Measurements from ENCODE around the gene ACOXL. TPM values are rescaled to one million over a fixed set of nuclear protein-coding genes. Genes with fewer than 3 reads are reported as not detected.
A peak's percentile ranks its signal among the peaks of the same experiment; 100 is the strongest.
"Not testable (repeated sequence)": the region's sequence is repeated elsewhere in the genome, so short reads cannot be mapped to it uniquely, and the experiment has no call there.

Gene ACOXL
- total RNA-seq, 8 experiments from 2014 or later = 0.15 to 0.59 (median 0.20) TPM

GRCh38 chr2:110852541-110853263 lies 120.3 kb downstream of the ACOXL start:
- no peak for ATAC-seq (replicated peaks in 6 of 8)
- in situ Hi-C loops (cut with MboI; ENCODE audit: low pct_unique_long_range_greater_than_20kb in 2 of 9, low sequenced_read_pairs in 9 of 9, unreplicated experiment in 9 of 9) = no loop called here

GRCh38 chr2:110853516-110853915 lies 121.1 kb downstream of the ACOXL start:
- H3K4me3 ChIP-seq = no peak overlapping the region
- H3K27ac ChIP-seq = no peak overlapping the region
- in situ Hi-C loops (cut with MboI; ENCODE audit: low pct_unique_long_range_greater_than_20kb in 2 of 9, low sequenced_read_pairs in 9 of 9, unreplicated experiment in 9 of 9) = no loop called here
- 0 to 57% (median 33%) methylated on average over 1 to 5 of the region's 5 CpGs for WGBS, 10 experiments
- peaks cover 3 to 4% of the 10 kb centered on the region in 2 donors for H3K4me1 ChIP-seq (replicated peaks in 1 of 2)
- ATAC-seq (replicated peaks in 6 of 8) = peak in 4 of 8 experiments; percentile 32 to 82 (median 75)

More at GRCh38 chr2:110852541-110853263, 120.3 kb downstream of the ACOXL start:
- Histone ChIP-seq H3K4me3 (no peak overlapping the region), H3K27ac (no peak overlapping the region), H3K4me1 (replicated peaks in 1 of 2) (no peaks in the 10 kb centered on the region)
- 38 to 96% (median 82%) methylated on average over 1 to 6 of the region's 8 CpGs; no CpG with 5 or more reads in 4 of the 10 experiments for WGBS, 10 experiments

DNA sequence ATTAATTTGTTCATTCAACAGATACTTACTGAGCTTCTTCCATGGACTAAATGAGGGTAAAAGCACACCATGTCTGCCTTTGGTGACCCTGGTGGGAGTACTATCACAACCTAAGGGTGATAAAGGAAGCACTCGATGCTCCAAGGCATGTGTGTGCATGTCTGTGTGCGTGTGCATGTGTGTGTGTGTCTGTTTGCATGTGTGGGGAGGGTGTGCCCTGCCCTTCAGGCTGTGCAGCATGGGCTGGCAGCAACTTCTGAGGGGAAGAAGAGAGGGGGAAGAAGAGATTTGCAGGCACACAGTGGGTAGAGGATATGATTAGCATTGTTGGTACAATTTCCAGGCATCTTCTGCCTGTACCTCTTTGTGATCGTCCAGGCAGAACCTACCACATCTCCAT lies 121.6 kb downstream of the ACOXL start:
- peak in 3 of 8 experiments; percentile 61 to 77 (median 69) for ATAC-seq (replicated peaks in 6 of 8)
- in situ Hi-C loops (cut with MboI; ENCODE audit: low pct_unique_long_range_greater_than_20kb in 2 of 9, low sequenced_read_pairs in 9 of 9, unreplicated experiment in 9 of 9) = no loop called here
- 33 to 100% (median 80%) methylated on average over 1 to 2 of the region's 3 CpGs; no CpG with 5 or more reads in 5 of the 10 experiments for WGBS, 10 experiments
- no peak overlapping the region for H3K27ac ChIP-seq
- no peak overlapping the region for H3K4me3 ChIP-seq
- peaks cover 7 to 9% of the 10 kb centered on the region in 2 donors for H3K4me1 ChIP-seq (replicated peaks in 1 of 2)

GRCh38 chr2:110854355-110855081 lies 122.1 kb downstream of the ACOXL start:
- in situ Hi-C loops (cut with MboI; ENCODE audit: low pct_unique_long_range_greater_than_20kb in 2 of 9, low sequenced_read_pairs in 9 of 9, unreplicated experiment in 9 of 9) = no loop called here
- peak in 3 of 8 experiments; percentile 73 to 88 (median 83) for ATAC-seq (replicated peaks in 6 of 8)
- Histone ChIP-seq H3K27ac (no peak overlapping the region), H3K4me1 (replicated peaks in 1 of 2) (peaks cover 13 to 14% of the 10 kb centered on the region in 2 donors), H3K4me3 (no peak overlapping the region)

- H3K4me1 ChIP-seq (replicated peaks in 1 of 2) = peaks cover 17 to 19% of the 10 kb centered on the region in 2 donors
- in situ Hi-C loops (cut with MboI; ENCODE audit: low pct_unique_long_range_greater_than_20kb in 2 of 9, low sequenced_read_pairs in 9 of 9, unreplicated experiment in 9 of 9); ATAC-seq (replicated peaks in 6 of 8); H3K4me3 ChIP-seq; H3K27ac ChIP-seq: not testable (repeated sequence)
- 17 to 100% (median 72%) methylated on average over 2 to 7 of the region's 7 CpGs; no CpG with 5 or more reads in 1 of the 10 experiments for whole genome bisulfite sequencing, 10 experiments
Measured at GRCh38 chr2:110855841-110856240, 123.5 kb downstream of the ACOXL start.

DNA sequence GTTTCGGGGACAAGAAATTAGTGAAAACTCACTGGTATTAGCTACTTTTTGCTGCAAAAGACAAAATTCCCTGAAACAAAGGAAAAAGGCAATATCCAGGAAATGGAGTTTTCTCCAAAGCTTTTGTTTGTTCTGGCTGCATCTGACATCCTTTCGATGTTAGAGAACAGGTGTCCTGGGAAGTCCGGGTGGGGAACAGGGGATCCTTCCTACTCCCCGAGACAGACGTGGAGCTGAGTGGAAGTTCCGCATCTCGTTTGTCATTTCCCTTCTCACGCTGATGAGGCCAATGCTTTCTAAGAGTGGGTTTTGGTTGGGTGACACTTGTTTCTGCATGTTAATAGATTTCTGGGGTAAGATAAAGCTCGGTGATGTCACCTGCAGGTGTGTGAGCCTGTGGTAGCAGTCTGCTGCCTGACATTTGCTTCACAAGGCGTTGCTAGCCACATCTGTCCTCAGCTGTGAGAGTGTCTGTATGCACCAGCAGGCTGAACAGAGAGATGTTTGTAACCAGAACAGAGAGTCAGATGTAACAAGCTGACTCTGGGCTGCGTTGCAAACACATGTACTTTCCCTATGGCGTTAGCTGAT lies 125.9 kb downstream of the ACOXL start:
- Histone ChIP-seq H3K4me3 (no peak overlapping the region), H3K27ac (no peak overlapping the region), H3K4me1 (replicated peaks in 1 of 2) (peaks cover 21 to 34% of the 10 kb centered on the region in 2 donors)
- in situ Hi-C loops (cut with MboI; ENCODE audit: low pct_unique_long_range_greater_than_20kb in 2 of 9, low sequenced_read_pairs in 9 of 9, unreplicated experiment in 9 of 9) = no loop called here
- 9 to 81% (median 55%) methylated on average over 3 to 9 of the region's 12 CpGs; no CpG with 5 or more reads in 1 of the 10 experiments for WGBS, 10 experiments
- ATAC-seq (replicated peaks in 6 of 8) = peak in 5 of 8 experiments; percentile 63 to 81 (median 65)

- H3K27ac ChIP-seq = peak overlapping the region in 1 of 2 donors; percentile 6
- H3K4me1 ChIP-seq (replicated peaks in 1 of 2) = peaks cover 21 to 34% of the 10 kb centered on the region in 2 donors
- 24 to 68% (median 42%) methylated on average over 1 to 11 of the region's 13 CpGs for WGBS, 10 experiments
- H3K4me3 ChIP-seq = no peak overlapping the region
- in situ Hi-C loops (cut with MboI; ENCODE audit: low pct_unique_long_range_greater_than_20kb in 2 of 9, low sequenced_read_pairs in 9 of 9, unreplicated experiment in 9 of 9) = no loop called here
- peak in 5 of 8 experiments; percentile 65 to 85 (median 70) for ATAC-seq (replicated peaks in 6 of 8)
Measured at GRCh38 chr2:110858993-110859701, 126.8 kb downstream of the ACOXL start.

GRCh38 chr2:110860630-110861029 lies 128.3 kb downstream of the ACOXL start:
- H3K4me1 ChIP-seq (replicated peaks in 1 of 2) = peaks cover 27 to 34% of the 10 kb centered on the region in 2 donors
- 19 to 100% (median 54%) methylated on average over 1 to 4 of the region's 8 CpGs; no CpG with 5 or more reads in 2 of the 10 experiments for WGBS, 10 experiments
- ATAC-seq (replicated peaks in 6 of 8) = no peak
- no peak overlapping the region for H3K4me3 ChIP-seq
- H3K27ac ChIP-seq = no peak overlapping the region
- in situ Hi-C loops (cut with MboI; ENCODE audit: low pct_unique_long_range_greater_than_20kb in 2 of 9, low sequenced_read_pairs in 9 of 9, unreplicated experiment in 9 of 9) = no loop called here

DNA sequence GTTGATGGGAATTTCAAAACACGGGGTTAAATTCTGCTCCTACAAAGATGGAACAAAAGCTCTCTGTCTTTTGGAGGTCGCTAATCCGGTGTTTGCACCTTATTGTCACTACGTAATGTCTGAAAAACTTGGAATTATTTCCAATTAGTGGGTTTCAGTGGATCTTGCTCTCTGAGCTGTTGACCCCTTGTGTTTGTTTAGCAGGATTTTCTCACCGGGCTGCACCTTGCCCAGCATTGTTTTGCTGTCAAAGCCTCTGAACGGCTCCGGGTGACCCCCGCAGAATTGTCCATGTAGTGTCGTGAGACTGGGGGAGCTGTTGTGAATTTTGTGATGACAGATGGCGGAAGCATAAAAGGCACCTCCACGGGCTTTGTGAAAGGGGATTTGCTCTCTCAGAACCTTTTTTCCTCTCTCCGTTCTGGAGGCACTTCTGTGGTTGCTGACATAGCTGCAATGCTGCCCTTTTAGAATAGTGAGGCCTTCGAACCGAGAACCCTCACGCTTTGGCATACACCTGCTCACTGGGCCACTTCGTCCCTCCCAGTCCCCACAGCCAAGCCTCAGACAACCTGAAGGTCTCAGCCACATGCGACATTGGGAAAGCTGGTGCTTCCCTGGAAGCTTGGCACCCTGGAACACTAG lies 129.4 kb downstream of the ACOXL start:
- Histone ChIP-seq H3K4me3 (no peak overlapping the region), H3K27ac (no peak overlapping the region), H3K4me1 (replicated peaks in 1 of 2) (peaks cover 37 to 44% of the 10 kb centered on the region in 2 donors)
- WGBS, 10 experiments = 0 to 81% (median 30%) methylated on average over 1 to 11 of the region's 17 CpGs; no CpG with 5 or more reads in 1 of the 10 experiments
- in situ Hi-C loops (cut with MboI; ENCODE audit: low pct_unique_long_range_greater_than_20kb in 2 of 9, low sequenced_read_pairs in 9 of 9, unreplicated experiment in 9 of 9) = no loop called here
- peak in 1 of 8 experiments; percentile 11 for ATAC-seq (replicated peaks in 6 of 8)

GRCh38 chr2:110863726-110864125 lies 131.4 kb downstream of the ACOXL start:
- no peak overlapping the region for H3K27ac ChIP-seq
- ATAC-seq (replicated peaks in 6 of 8) = peak in 2 of 8 experiments; percentile 30 to 34
- in situ Hi-C loops (cut with MboI; ENCODE audit: low pct_unique_long_range_greater_than_20kb in 2 of 9, low sequenced_read_pairs in 9 of 9, unreplicated experiment in 9 of 9) = no loop called here
- 0 to 85% (median 73%) methylated on average over 1 to 2 of the region's 2 CpGs; no CpG with 5 or more reads in 4 of the 10 experiments for WGBS, 10 experiments
- peaks cover 32 to 37% of the 10 kb centered on the region in 2 donors for H3K4me1 ChIP-seq (replicated peaks in 1 of 2)
- H3K4me3 ChIP-seq = no peak overlapping the region

GRCh38 chr2:110864176-110864575 lies 131.8 kb downstream of the ACOXL start:
- no peak for ATAC-seq (replicated peaks in 6 of 8)
- 0 to 100% (median 81%) methylated on average over 1 to 3 of the region's 3 CpGs; no CpG with 5 or more reads in 3 of the 10 experiments for WGBS, 10 experiments
- H3K27ac ChIP-seq = no peak overlapping the region

GRCh38 chr2:110864731-110865130 lies 132.4 kb downstream of the ACOXL start:
- H3K4me1 ChIP-seq (replicated peaks in 1 of 2) = peaks cover 24 to 32% of the 10 kb centered on the region in 2 donors
- H3K27ac ChIP-seq = no peak overlapping the region
- H3K4me3 ChIP-seq = no peak overlapping the region
- in situ Hi-C loops (cut with MboI; ENCODE audit: low pct_unique_long_range_greater_than_20kb in 2 of 9, low sequenced_read_pairs in 9 of 9, unreplicated experiment in 9 of 9) = no loop called here
- WGBS, 10 experiments = 0 to 100% (median 93%) methylated on average over 1 to 5 of the region's 5 CpGs; no CpG with 5 or more reads in 4 of the 10 experiments
- no peak for ATAC-seq (replicated peaks in 6 of 8)

More at GRCh38 chr2:110864176-110864575, 131.8 kb downstream of the ACOXL start:
- in situ Hi-C loops (cut with MboI; ENCODE audit: low pct_unique_long_range_greater_than_20kb in 2 of 9, low sequenced_read_pairs in 9 of 9, unreplicated experiment in 9 of 9) = no loop called here
- Histone ChIP-seq H3K4me1 (replicated peaks in 1 of 2) (peaks cover 27 to 35% of the 10 kb centered on the region in 2 donors), H3K4me3 (no peak overlapping the region)
